Heart right ventricle (tissue), 16 donors: ENCODE data around the gene GPR146. TPM values are rescaled to one million over a fixed set of nuclear protein-coding genes. Genes with fewer than 3 reads are reported as not detected.
"Not testable (repeated sequence)": the region's sequence is repeated elsewhere in the genome, so short reads cannot be mapped to it uniquely, and the experiment has no call there.

Experiments used
- ATAC-seq, 8 donors: fragments of 200-7000 bp; cut with Tn5 transposase; one replicate each; pipeline ENCODE4 v1.9.1; 2020; ENCODE audit warnings: mild to moderate bottlenecking in 8 of 8, moderate library complexity in 8 of 8, moderate number of reproducible peaks in 1 of 8
- DNase-seq, 2 donors: peaks; one replicate each; pipeline ENCODE4 v3.0.0-alpha.2; 2020
- H3K27ac ChIP-seq, 10 donors: fragments of 200-600 bp; sonication (generic) in 2 of 10; one replicate each; pipeline versions ENCODE4 v1.5.0 to v1.8.0; 2020 to 2022; ENCODE audit warnings: mild to moderate bottlenecking in 3 of 10
- H3K27me3 ChIP-seq, 7 donors: fragments of 200-600 bp; one replicate each; pipeline ENCODE4 v1.8.0; 2021 to 2022; ENCODE audit warnings: mild to moderate bottlenecking in 2 of 7
- H3K36me3 ChIP-seq, 9 donors: fragments of 200-600 bp; sonication (generic) in 1 of 9; one replicate each; pipeline versions ENCODE4 v1.5.0 to v1.8.0; 2020 to 2022; ENCODE audit warnings: mild to moderate bottlenecking in 2 of 9
- H3K4me1 ChIP-seq, 9 donors: fragments of 200-600 bp; sonication (generic) in 1 of 9; one replicate each; pipeline versions ENCODE4 v1.5.0 to v1.8.0; 2020 to 2022; ENCODE audit warnings: mild to moderate bottlenecking in 4 of 9
- H3K4me3 ChIP-seq, 10 donors: fragments of 200-600 bp; sonication (generic) in 2 of 10; one replicate each; pipeline versions ENCODE4 v1.5.0 to v1.8.0; 2020 to 2022; ENCODE audit warnings: mild to moderate bottlenecking in 7 of 10, moderate library complexity in 2 of 10
- H3K9me3 ChIP-seq, 11 donors: fragments of 200-600 bp in 10 of 11; sonication (generic) in 2 of 11; one replicate each; pipeline versions ENCODE4 v1.5.0 to v1.8.0; 2013 to 2022; ENCODE audit warnings: mild to moderate bottlenecking in 2 of 11, control low read depth in 1 of 11, moderate library complexity in 1 of 11
- WGBS, 2 donors: extraction: QIAGEN DNeasy Blood & Tissue Kit; methylation state at CpG; one replicate each; pipeline ENCODE4 v1.1.7; 2013; ENCODE audit warnings: inconsistent platforms in 1 of 2; 5-methylcytosine and 5-hydroxymethylcytosine counted together
- intact Hi-C, 10 donors: fragments of 100-400 bp; cut with DNase I; formaldehyde crosslinking; loops; one replicate each; pipeline versions ENCODE4 v1.11.1 to v1.14.2; 2022
- polyA plus RNA-seq, 2 donors: library from polyadenylated mRNA; stranded (reverse); fragments of 200-250 nt; gene quantifications; one replicate each; pipeline ENCODE4 v1.2.3, GENCODE V29; 2013
- total RNA-seq, 10 donors: library from RNA; stranded (reverse); fragmentation: NEBNext Ultra II Directional in 3 of 10; extraction: Animal tissue kit (Norgen Biotek cat#: 25700) in 3 of 10; gene quantifications; one replicate each; pipeline versions ENCODE4 v1.2.1 to v1.2.4, GENCODE V29; 2021 to 2023
- TF ChIP-seq, protein P1 (sequence below), 9 donors: fragments of 200-600 bp; sonication (generic) in 2 of 9; IDR thresholded peaks; one replicate each; pipeline versions ENCODE4 v1.5.0 to v1.8.0; 2021 to 2022; ENCODE audit warnings: antibody characterized with exemption in 9 of 9, mild to moderate bottlenecking in 5 of 9, moderate library complexity in 1 of 9
- donor health status: Arrhythmogenic right ventricular cardiomyopathy.
- donor health status: ischemic (EF 13 %, LVEDD 7.1; RV severe dilation, severe dysfunction).
- donor health status: healthy with polysubstance abuse.
- donor health status: DM: no; HTN: yes; CAD: no.
- donor health status: DM: no; HTN: no; CAD: no.
- donor health status: ischemic (EF 25% LVEDD 6.9; RV normal size, moderate dysfunction).
- donor health status: ischemic (EF 25% LVEDD 5.7; RV mildly dilated, moderate dysfunction).
- donor health status: healthy.
- donor health status: DM: yes; HTN: yes; CAD: no.
- donor health status: Ischemic cardiomyopathy.
- donor health status: ischemic (EF 35%, LVEDD 5.7; RV mildly dilated, moderate dysfunction).
- donor health status: nonischemic (EF 11% LVEDD 7.7; RV severe dilation, severe dysfunction).
- donor health status: DM: yes; HTN: yes; CAD: no.
- donor health status: PGD.
- donor health status: ischemic (EF 29% LVEDD 5.4; RV normal size, mild dysfunction).
- donor health status: nonischemic (EF 23%, LVEDD 6.1; RV moderate dilation, normal function).

The GPR146 gene
- total and polyA plus RNA-seq, 12 donors = 13.3 to 34.5 (median 22.7) TPM

DNA sequence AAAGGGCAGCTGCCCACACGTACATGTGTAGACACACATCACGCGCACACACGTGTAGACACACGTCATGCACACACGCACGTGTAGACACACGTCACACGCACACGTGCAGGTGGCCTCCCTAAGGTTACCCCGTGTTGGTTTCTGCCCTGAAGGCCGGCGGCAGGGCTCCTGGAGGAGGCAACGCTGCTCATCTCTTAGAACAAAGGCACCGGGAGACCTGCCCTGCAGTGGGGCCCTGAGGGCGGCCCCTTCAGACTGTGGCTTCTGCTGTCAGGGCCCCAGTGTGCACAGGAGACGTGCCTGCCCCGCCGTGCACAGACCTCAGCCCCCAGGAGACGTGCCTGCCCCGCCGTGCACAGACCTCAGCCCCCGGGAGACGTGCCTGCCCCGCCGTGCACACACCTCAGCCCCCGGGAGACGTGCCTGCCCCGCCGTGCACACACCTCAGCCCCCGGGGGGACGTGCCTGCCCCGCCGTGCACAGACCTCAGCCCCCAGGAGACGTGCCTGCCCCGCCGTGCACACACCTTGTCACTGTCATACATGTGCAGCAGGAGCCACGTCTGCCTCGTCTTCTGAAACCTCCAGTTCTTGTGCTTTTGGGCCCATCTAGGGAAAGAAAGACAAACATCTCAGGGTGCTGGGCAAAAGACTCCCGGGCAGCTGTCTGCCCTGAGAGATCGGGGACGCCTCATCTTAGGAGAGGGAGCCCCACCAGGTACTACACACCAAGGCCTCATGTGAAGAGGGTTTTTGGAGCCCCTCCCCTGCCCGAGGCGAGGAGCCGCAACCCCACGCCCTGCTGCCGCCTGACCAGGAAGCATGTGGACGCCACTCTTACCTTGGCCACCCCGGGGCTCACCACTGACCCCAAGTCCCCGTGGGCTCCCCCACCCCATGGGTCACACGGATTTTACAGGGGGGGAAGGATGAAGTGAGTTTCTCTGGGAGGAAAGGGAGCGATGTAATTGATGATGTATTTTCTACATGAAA, 44.1 kb upstream of the GPR146 start:
- H3K36me3 ChIP-seq = peaks cover 0 to 57% (median 12%) of the 10 kb centered on the region in 9 donors
- no peaks in the 10 kb centered on the region for H3K27me3 ChIP-seq
- TF ChIP-seq, protein P1, sequence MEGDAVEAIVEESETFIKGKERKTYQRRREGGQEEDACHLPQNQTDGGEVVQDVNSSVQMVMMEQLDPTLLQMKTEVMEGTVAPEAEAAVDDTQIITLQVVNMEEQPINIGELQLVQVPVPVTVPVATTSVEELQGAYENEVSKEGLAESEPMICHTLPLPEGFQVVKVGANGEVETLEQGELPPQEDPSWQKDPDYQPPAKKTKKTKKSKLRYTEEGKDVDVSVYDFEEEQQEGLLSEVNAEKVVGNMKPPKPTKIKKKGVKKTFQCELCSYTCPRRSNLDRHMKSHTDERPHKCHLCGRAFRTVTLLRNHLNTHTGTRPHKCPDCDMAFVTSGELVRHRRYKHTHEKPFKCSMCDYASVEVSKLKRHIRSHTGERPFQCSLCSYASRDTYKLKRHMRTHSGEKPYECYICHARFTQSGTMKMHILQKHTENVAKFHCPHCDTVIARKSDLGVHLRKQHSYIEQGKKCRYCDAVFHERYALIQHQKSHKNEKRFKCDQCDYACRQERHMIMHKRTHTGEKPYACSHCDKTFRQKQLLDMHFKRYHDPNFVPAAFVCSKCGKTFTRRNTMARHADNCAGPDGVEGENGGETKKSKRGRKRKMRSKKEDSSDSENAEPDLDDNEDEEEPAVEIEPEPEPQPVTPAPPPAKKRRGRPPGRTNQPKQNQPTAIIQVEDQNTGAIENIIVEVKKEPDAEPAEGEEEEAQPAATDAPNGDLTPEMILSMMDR (IDR thresholded peaks at IDR 0.05) = no peak
- no peaks in the 10 kb centered on the region for H3K4me1 ChIP-seq
- DNase-seq (no peak), ATAC-seq (no peak)
- no peaks in the 10 kb centered on the region for H3K9me3 ChIP-seq
- no peak overlapping the region for H3K4me3 ChIP-seq
- no peak overlapping the region for H3K27ac ChIP-seq
- 89 to 90% methylated on average over 44 to 52 of the region's 52 CpGs for WGBS, 2 donors
- intact Hi-C loops = loop anchor here in 8 of 10 donors (10.0 kb wide), 4 partner anchors 135 to 175 kb away; partner anchors contain the start of gene ZFAND2A (in 1 of the 8)

DNA sequence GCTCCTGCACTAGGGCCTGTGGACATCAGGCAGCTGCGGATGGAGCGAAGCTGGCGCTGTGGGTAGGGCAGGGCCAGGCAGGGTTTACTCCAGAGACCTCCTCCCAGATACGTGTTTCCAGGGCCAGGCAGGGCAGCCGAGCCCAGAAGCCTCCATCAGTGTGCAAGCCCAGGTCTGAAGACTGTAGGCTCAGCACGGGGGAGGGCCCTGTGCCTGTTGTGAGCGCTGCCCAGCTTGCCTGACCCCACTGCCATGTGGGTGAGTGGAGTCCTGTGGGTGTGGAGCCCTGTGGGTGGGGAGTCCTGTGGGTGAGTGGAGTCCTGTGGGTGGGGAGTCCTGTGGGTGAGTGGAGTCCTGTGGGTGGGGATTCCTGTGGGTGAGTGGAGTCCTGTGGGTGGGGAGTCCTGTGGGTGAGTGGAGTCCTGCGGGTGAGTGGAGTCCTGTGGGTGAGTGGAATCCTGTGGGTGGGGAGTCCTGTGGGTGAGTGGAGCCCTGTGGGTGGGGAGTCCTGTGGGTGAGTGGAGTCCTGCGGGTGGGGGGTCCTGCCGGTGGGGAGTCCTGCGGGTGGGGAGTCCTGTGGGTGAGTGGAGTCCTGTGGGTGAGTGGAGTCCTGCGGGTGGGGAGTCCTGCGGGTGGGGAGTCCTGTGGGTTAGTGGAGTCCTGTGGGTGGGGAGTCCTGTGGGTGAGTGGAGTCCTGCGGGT, 43.1 kb upstream of the GPR146 start:
- DNase-seq, H3K27ac ChIP-seq, ATAC-seq, H3K27me3 ChIP-seq, H3K4me1 ChIP-seq, intact Hi-C loops, H3K9me3 ChIP-seq, H3K4me3 ChIP-seq: not testable (repeated sequence)
- H3K36me3 ChIP-seq = peaks cover 0 to 54% (median 12%) of the 10 kb centered on the region in 9 donors
- WGBS, 2 donors = 86 to 94% methylated on average over 12 to 14 of the region's 14 CpGs

DNA sequence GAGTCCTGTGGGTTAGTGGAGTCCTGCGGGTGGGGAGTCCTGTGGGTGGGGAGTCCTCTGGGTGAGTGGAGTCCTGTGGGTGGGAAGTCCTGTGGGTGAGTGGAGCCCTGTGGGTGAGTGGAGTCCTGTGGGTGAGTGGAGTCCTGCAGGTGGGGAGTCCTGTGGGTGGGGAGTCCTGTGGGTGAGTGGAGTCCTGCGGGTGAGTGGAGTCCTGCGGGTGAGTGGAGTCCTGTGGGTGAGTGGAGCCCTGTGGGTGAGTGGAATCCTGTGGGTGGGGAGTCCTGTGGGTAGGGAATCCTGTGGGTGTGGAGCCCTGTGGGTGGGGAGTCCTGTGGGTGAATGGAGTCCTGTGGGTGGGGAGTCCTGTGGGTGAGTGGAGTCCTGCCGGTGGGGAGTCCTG, 42.3 kb upstream of the GPR146 start:
- H3K27ac ChIP-seq, intact Hi-C loops, DNase-seq, ATAC-seq, H3K9me3 ChIP-seq, H3K27me3 ChIP-seq, H3K4me1 ChIP-seq, H3K4me3 ChIP-seq: not testable (repeated sequence)
- H3K36me3 ChIP-seq = peaks cover 0 to 48% (median 7%) of the 10 kb centered on the region in 9 donors
- 90 to 93% methylated on average over 4 of the region's 4 CpGs for WGBS, 2 donors

DNA sequence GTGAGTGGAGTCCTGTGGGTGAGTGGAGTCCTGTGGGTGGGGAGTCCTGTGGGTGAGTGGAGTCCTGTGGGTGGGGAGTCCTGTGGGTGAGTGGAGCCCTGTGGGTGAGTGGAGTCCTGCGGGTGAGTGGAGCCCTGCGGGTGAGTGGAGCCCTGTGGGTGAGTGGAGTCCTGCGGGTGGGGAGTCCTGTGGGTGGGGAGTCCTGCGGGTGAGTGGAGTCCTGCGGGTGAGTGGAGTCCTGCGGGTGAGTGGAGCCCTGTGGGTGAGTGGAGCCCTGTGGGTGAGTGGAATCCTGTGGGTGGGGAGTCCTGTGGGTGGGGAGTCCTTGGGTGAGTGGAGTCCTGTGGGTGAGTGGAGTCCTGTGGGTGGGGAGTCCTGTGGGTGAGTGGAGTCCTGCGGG, 41.9 kb upstream of the GPR146 start:
- WGBS, 2 donors = 99 to 100% methylated on average over 1 to 5 of the region's 7 CpGs
- H3K9me3 ChIP-seq = not testable (repeated sequence)
- H3K36me3 ChIP-seq = peaks cover 0 to 48% (median 9%) of the 10 kb centered on the region in 9 donors

DNA sequence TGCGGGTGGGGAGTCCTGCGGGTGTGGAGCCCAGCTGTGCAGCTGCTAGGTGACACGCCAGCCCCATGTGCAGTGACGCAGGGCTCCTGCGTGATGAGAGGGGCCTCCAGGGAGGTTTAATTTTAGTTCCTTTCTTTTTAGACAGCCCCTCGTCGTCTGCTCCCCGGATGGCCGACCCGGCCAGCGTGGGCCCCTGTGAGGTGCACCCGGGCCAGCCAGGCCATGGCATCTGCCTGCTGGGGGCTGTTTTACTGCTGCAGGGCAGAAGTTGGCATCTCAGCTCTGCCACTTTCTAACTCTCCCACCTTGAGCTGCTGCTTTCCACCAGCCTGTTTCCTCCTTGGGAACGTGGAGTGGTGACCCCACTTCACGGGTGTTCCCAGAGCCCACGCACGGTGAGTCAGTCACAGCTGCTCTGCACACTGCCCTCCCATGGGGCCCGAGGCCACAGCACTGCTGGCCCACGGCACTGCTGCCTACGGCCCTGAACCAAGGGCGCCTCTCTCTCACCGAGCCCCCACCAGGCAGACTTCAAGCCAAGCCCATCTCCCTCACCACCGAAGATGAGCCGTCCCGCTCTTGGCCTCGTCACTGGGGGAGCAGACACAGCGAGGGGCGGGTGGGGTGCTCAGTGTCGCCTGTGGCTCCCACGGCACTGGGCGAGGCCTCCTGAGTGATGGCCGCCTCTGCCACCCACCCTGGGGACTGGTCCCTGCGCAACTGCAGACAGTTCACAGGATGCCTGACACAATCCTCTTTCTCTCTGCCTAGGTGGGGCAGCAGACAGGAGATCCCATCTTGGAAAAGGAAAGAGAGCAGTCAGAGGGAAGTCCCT, 40.1 kb upstream of the GPR146 start:
- peaks cover 0 to 47% (median 10%) of the 10 kb centered on the region in 9 donors for H3K36me3 ChIP-seq
- no peak overlapping the region for H3K27ac ChIP-seq
- no peaks in the 10 kb centered on the region for H3K9me3 ChIP-seq
- ATAC-seq = peak in 7 of 8 donors; percentile 7 to 46 (median 30)
- 75 to 83% methylated on average over 32 of the region's 32 CpGs for WGBS, 2 donors
- H3K27me3 ChIP-seq = no peaks in the 10 kb centered on the region
- TF ChIP-seq, protein P1 (IDR thresholded peaks at IDR 0.05) = no peak
- no peaks in the 10 kb centered on the region for H3K4me1 ChIP-seq
- H3K4me3 ChIP-seq = no peak overlapping the region
- no peak for DNase-seq
- intact Hi-C loops = no loop called here

More for the DNA sequence above, 41.9 kb upstream of the GPR146 start:
- H3K27me3 ChIP-seq, DNase-seq, intact Hi-C loops, H3K4me1 ChIP-seq, ATAC-seq, H3K4me3 ChIP-seq, H3K27ac ChIP-seq: not testable (repeated sequence)
